Lower lobe of right lung (tissue), 2 donors: ENCODE results near the gene MRPL14. TPM values are rescaled to one million over a fixed set of nuclear protein-coding genes. Genes with fewer than 3 reads are reported as not detected.
A peak's percentile ranks its signal among the peaks of the same experiment; 100 is the strongest.

Experiments used
- ATAC-seq, 2 donors: fragments of 200-7000 bp; cut with Tn5 transposase; one replicate each; pipeline ENCODE4 v1.9.1; 2020 to 2022; ENCODE audit warnings: mild to moderate bottlenecking in 2 of 2, moderate library complexity in 2 of 2
- DNase-seq: peaks from one replicate; pipeline ENCODE4 v3.0.0-alpha.2; 2020
- H3K27ac ChIP-seq: fragments of 200-600 bp; one replicate; pipeline ENCODE4 v1.8.0; 2022
- H3K27me3 ChIP-seq: fragments of 200-600 bp; one replicate; pipeline ENCODE4 v1.8.0; 2022; ENCODE audit warnings: low read depth
- H3K36me3 ChIP-seq: fragments of 200-600 bp; one replicate; pipeline ENCODE4 v1.8.0; 2022; ENCODE audit warnings: mild to moderate bottlenecking
- H3K4me1 ChIP-seq: fragments of 200-600 bp; one replicate; pipeline ENCODE4 v1.8.0; 2022
- H3K4me3 ChIP-seq: fragments of 200-600 bp; one replicate; pipeline ENCODE4 v1.8.0; 2022; ENCODE audit warnings: mild to moderate bottlenecking
- H3K9me3 ChIP-seq: fragments of 200-600 bp; one replicate; pipeline ENCODE4 v1.8.0; 2022
- CTCF ChIP-seq: fragments of 200-600 bp; IDR thresholded peaks from one replicate; pipeline ENCODE4 v1.8.0; 2022; ENCODE audit warnings: antibody characterized with exemption, mild to moderate bottlenecking
- intact Hi-C: fragments of 100-400 bp; cut with DNase I; formaldehyde crosslinking; loops from one replicate; pipeline ENCODE4 v1.11.0; 2022
- long read RNA-seq: library from polyadenylated mRNA; unstranded; transcript quantifications from one replicate; pipeline ENCODE4 v2.0.0, GENCODE V29; 2021
- total RNA-seq: library from RNA; stranded (reverse); fragmentation: NEBNext Ultra II Directional; extraction: Animal tissue kit (Norgen Biotek cat#: 25700); gene quantifications from one replicate; pipeline ENCODE4 v1.2.1, GENCODE V29; 2021
- donor health status: DM: no; HTN: yes; CAD: no; lungs with severe emphysema.

MRPL14 gene
- total RNA-seq: 83.9 TPM
- long read RNA-seq, transcript MRPL14-201 (3 exons, 959 nt): major isoform, 78 of 101 reads
- long read RNA-seq, partial matches to known transcripts: 2 of 101 reads
- long read RNA-seq, other reads (novel, unspliced or antisense): 21 of 101 reads

- Histone ChIP-seq H3K4me1 (peaks cover 51% of the 10 kb centered on the region), H3K9me3 (no peaks in the 10 kb centered on the region), H3K4me3 (peak within 1 kb of the TSS; percentile 93), H3K36me3 (peaks cover 3% of the 10 kb centered on the region), H3K27me3 (no peaks in the 10 kb centered on the region), H3K27ac (peak within 1 kb of the TSS; percentile 91)
- ATAC-seq: peak; percentile 92 to 95
- no peak for TF ChIP-seq CTCF
- intact Hi-C loops: no loop called here
- peak; percentile 91 for DNase-seq
These were observed at the start of gene MRPL14, which contains the start of gene TMEM63B for GRCh38 chr6:44127186-44128019. Gene MRPL14 (minus strand): TSS chr6:44127452. CDS start chr6:44116611, 10,841 bp downstream. Gene TMEM63B (plus strand): TSS chr6:44127554. CDS start chr6:44134585, 7,031 bp downstream.

GRCh38 chr6:44176130-44176761, 49.0 kb upstream of the MRPL14 start:
- H3K27me3 ChIP-seq: no peaks in the 10 kb centered on the region
- no peak overlapping the region for H3K27ac ChIP-seq
- no peak for TF ChIP-seq CTCF
- intact Hi-C loops: loop anchor here (10.0 kb wide), 1 partner anchor 59 kb away; no protein-coding TSS in a partner anchor
- H3K9me3 ChIP-seq: no peaks in the 10 kb centered on the region
- H3K36me3 ChIP-seq: no peaks in the 10 kb centered on the region
- no peak overlapping the region for H3K4me3 ChIP-seq
- ATAC-seq (no peak), DNase-seq (peak; percentile 37)
- peaks cover 3% of the 10 kb centered on the region for H3K4me1 ChIP-seq

- no peaks in the 10 kb centered on the region for H3K36me3 ChIP-seq
- no peaks in the 10 kb centered on the region for H3K27me3 ChIP-seq
- peak; percentile 89 for TF ChIP-seq CTCF
- intact Hi-C loops: loop anchor here (10.0 kb wide), 1 partner anchor 62 kb away; no protein-coding TSS in a partner anchor
- ATAC-seq (peak; percentile 94 to 95), DNase-seq (peak; percentile 88)
- H3K27ac ChIP-seq: no peak overlapping the region
- no peaks in the 10 kb centered on the region for H3K9me3 ChIP-seq
- H3K4me3 ChIP-seq: no peak overlapping the region
- H3K4me1 ChIP-seq: peaks cover 3% of the 10 kb centered on the region
These were observed 45.7 kb upstream of the MRPL14 start for GRCh38 chr6:44172731-44173500.

GRCh38 chr6:44171899-44172546, 44.8 kb upstream of the MRPL14 start:
- no peak overlapping the region for H3K27ac ChIP-seq
- no peaks in the 10 kb centered on the region for H3K9me3 ChIP-seq
- intact Hi-C loops: loop anchor here (10.0 kb wide), 1 partner anchor 63 kb away; no protein-coding TSS in a partner anchor
- H3K27me3 ChIP-seq: no peaks in the 10 kb centered on the region
- ATAC-seq (peak in 1 of 2 donors; percentile 31), DNase-seq (no peak)
- no peaks in the 10 kb centered on the region for H3K36me3 ChIP-seq
- TF ChIP-seq CTCF: no peak
- no peak overlapping the region for H3K4me3 ChIP-seq
- H3K4me1 ChIP-seq: peaks cover 3% of the 10 kb centered on the region
